ENCODE results near the gene UQCR11. TPM values are rescaled to one million over a fixed set of nuclear protein-coding genes. Genes with fewer than 3 reads are reported as not detected.

The UQCR11 gene
- total RNA-seq, 4 donors from 2014 or later, result 78.2 to 102 (median 92.4) TPM

GRCh38 chr19:1634242-1634937 lies 29.1 kb upstream of the UQCR11 start:
- H3K27me3 ChIP-seq, result no peaks in the 10 kb centered on the region
- no peak for ATAC-seq
- TF ChIP-seq POLR2AphosphoS5 (IDR thresholded peaks at IDR 0.05), result no peak
- no peak for TF ChIP-seq CTCF (IDR thresholded peaks at IDR 0.05)
- TF ChIP-seq POLR2A (IDR thresholded peaks at IDR 0.05), result no peak
- no peak for TF ChIP-seq EP300 (IDR thresholded peaks at IDR 0.05)
- peaks cover 0 to 89% of the 10 kb centered on the region in 2 donors for H3K36me3 ChIP-seq
- WGBS, 2 donors (ENCODE audit: low coverage in 1 of 2), result 88 to 100% methylated on average over 1 to 4 of the region's 19 CpGs
- no peak overlapping the region for H3K4me3 ChIP-seq
- H3K9me3 ChIP-seq, result no peaks in the 10 kb centered on the region
- no peak overlapping the region for H3K27ac ChIP-seq
- no peaks in the 10 kb centered on the region for H3K4me1 ChIP-seq

- Histone ChIP-seq H3K36me3 (peaks cover 0 to 79% of the 10 kb centered on the region in 2 donors), H3K4me3 (no peak overlapping the region), H3K9me3 (no peaks in the 10 kb centered on the region), H3K27ac (no peak overlapping the region), H3K4me1 (no peaks in the 10 kb centered on the region), H3K27me3 (no peaks in the 10 kb centered on the region)
- 85 to 92% methylated on average over 2 to 9 of the region's 11 CpGs for WGBS, 2 donors (ENCODE audit: low coverage in 1 of 2)
- TF ChIP-seq CTCF (IDR thresholded peaks at IDR 0.05) (no peak), POLR2AphosphoS5 (IDR thresholded peaks at IDR 0.05) (no peak), EP300 (IDR thresholded peaks at IDR 0.05) (no peak), POLR2A (IDR thresholded peaks at IDR 0.05) (no peak)
- ATAC-seq, result no peak
Observed at GRCh38 chr19:1633269-1633826, 28.1 kb upstream of the UQCR11 start.

- 96 to 98% methylated on average over 7 to 11 of the region's 26 CpGs for WGBS, 2 donors (ENCODE audit: low coverage in 1 of 2)
- peaks cover 0 to 73% of the 10 kb centered on the region in 2 donors for H3K36me3 ChIP-seq
- H3K4me1 ChIP-seq, result no peaks in the 10 kb centered on the region
- no peaks in the 10 kb centered on the region for H3K9me3 ChIP-seq
- no peak overlapping the region for H3K4me3 ChIP-seq
- H3K27ac ChIP-seq, result no peak overlapping the region
- TF ChIP-seq CTCF (IDR thresholded peaks at IDR 0.05) (no peak), EP300 (IDR thresholded peaks at IDR 0.05) (no peak), POLR2A (IDR thresholded peaks at IDR 0.05) (no peak), POLR2AphosphoS5 (IDR thresholded peaks at IDR 0.05) (no peak)
- ATAC-seq, result no peak
- H3K27me3 ChIP-seq, result no peaks in the 10 kb centered on the region
Observed at GRCh38 chr19:1632462-1633268, 27.4 kb upstream of the UQCR11 start.

- Histone ChIP-seq H3K4me1 (no peaks in the 10 kb centered on the region), H3K9me3 (no peaks in the 10 kb centered on the region), H3K4me3 (no peak overlapping the region), H3K27ac (no peak overlapping the region), H3K27me3 (no peaks in the 10 kb centered on the region), H3K36me3 (peaks cover 0 to 75% of the 10 kb centered on the region in 2 donors)
- 96% methylated on average over 10 of the region's 31 CpGs; no CpG with 5 or more reads in 1 of the 2 donors for WGBS, 2 donors (ENCODE audit: low coverage in 1 of 2)
- ATAC-seq, result no peak
- TF ChIP-seq CTCF (IDR thresholded peaks at IDR 0.05) (no peak), EP300 (IDR thresholded peaks at IDR 0.05) (no peak), POLR2A (IDR thresholded peaks at IDR 0.05) (no peak), POLR2AphosphoS5 (IDR thresholded peaks at IDR 0.05) (no peak)
Observed at GRCh38 chr19:1631557-1632100, 26.4 kb upstream of the UQCR11 start.

Data from gastroesophageal sphincter (tissue), 4 donors.